Colonic mucosa (tissue), 4 donors: ENCODE measurements around the gene CORO2A. TPM values are rescaled to one million over a fixed set of nuclear protein-coding genes. Genes with fewer than 3 reads are reported as not detected.

Experiments
- DNase-seq: peaks from one replicate; pipeline ENCODE4 v3.0.0-alpha.2; 2020
- H3K27ac ChIP-seq: fragments of 200-600 bp; one replicate; pipeline ENCODE4 v1.8.0; 2021
- H3K27me3 ChIP-seq: fragments of 200-600 bp; one replicate; pipeline ENCODE4 v1.8.0; 2021
- H3K36me3 ChIP-seq: fragments of 200-600 bp; one replicate; pipeline ENCODE4 v1.8.0; 2021
- H3K4me1 ChIP-seq: fragments of 200-600 bp; one replicate; pipeline ENCODE4 v1.8.0; 2021; ENCODE audit warnings: mild to moderate bottlenecking
- H3K4me3 ChIP-seq: fragments of 200-600 bp; one replicate; pipeline ENCODE4 v1.8.0; 2021
- H3K9ac ChIP-seq, 2 donors: one replicate each; pipeline ENCODE4 v1.7.0; 2013; ENCODE audit warnings: control low read depth in 2 of 2, low read depth in 2 of 2, low read length in 2 of 2
- H3K9me3 ChIP-seq: fragments of 200-600 bp; one replicate; pipeline ENCODE4 v1.8.0; 2021
- CTCF ChIP-seq: fragments of 200-600 bp; IDR thresholded peaks from one replicate; pipeline ENCODE4 v1.8.0; 2022; ENCODE audit warnings: antibody characterized with exemption, mild to moderate bottlenecking
- intact Hi-C: fragments of 100-400 bp; cut with DNase I; formaldehyde crosslinking; loops from one replicate; pipeline ENCODE4 v1.14.1; 2022
- total RNA-seq, 2 donors: library from RNA; stranded (reverse); fragmentation: NEBNext Ultra II Directional in 1 of 2; extraction: Animal tissue kit (Norgen Biotek cat#: 25700) in 1 of 2; gene quantifications; one replicate each; pipeline ENCODE4 v1.2.1, GENCODE V29; 2021
- donor health status: healthy.
- donor health status: DM: no; HTN: no; CAD: no.
- donor health status: DM: no; HTN: no; CAD: no.

Gene CORO2A
- total RNA-seq, 2 donors from 2014 or later: 53.8 to 68.1 TPM

GRCh38 chr9:98140503-98140902 is 51.9 kb downstream of the CORO2A start:
- no peaks in the 10 kb centered on the region for H3K36me3 ChIP-seq
- intact Hi-C loops: no loop called here
- peaks cover 12% of the 10 kb centered on the region for H3K4me1 ChIP-seq
- no peak for DNase-seq
- H3K9me3 ChIP-seq: no peaks in the 10 kb centered on the region
- H3K27ac ChIP-seq: no peak overlapping the region
- no peak overlapping the region for H3K4me3 ChIP-seq
- no peak for TF ChIP-seq CTCF
- no peak overlapping the region for H3K9ac ChIP-seq
- no peaks in the 10 kb centered on the region for H3K27me3 ChIP-seq

GRCh38 chr9:98136489-98136888 is 55.9 kb downstream of the CORO2A start:
- H3K27me3 ChIP-seq: no peaks in the 10 kb centered on the region
- no peak for TF ChIP-seq CTCF

GRCh38 chr9:98135938-98136337 is 56.5 kb downstream of the CORO2A start:
- H3K27ac ChIP-seq: no peak overlapping the region
- DNase-seq: no peak

More at GRCh38 chr9:98136489-98136888, 55.9 kb downstream of the CORO2A start:
- no peaks in the 10 kb centered on the region for H3K36me3 ChIP-seq
- no peak for DNase-seq
- no peak overlapping the region for H3K27ac ChIP-seq
- no peaks in the 10 kb centered on the region for H3K9me3 ChIP-seq
- no peak overlapping the region for H3K4me3 ChIP-seq
- intact Hi-C loops: no loop called here
- H3K9ac ChIP-seq: no peak overlapping the region
- no peaks in the 10 kb centered on the region for H3K4me1 ChIP-seq

GRCh38 chr9:98135558-98135934 is 56.9 kb downstream of the CORO2A start:
- no peaks in the 10 kb centered on the region for H3K9me3 ChIP-seq
- no peaks in the 10 kb centered on the region for H3K36me3 ChIP-seq
- no peak overlapping the region for H3K4me3 ChIP-seq
- H3K9ac ChIP-seq: no peak overlapping the region
- H3K4me1 ChIP-seq: no peaks in the 10 kb centered on the region
- TF ChIP-seq CTCF: no peak
- intact Hi-C loops: no loop called here
- no peak for DNase-seq
- no peak overlapping the region for H3K27ac ChIP-seq
- H3K27me3 ChIP-seq: no peaks in the 10 kb centered on the region

More at GRCh38 chr9:98135938-98136337, 56.5 kb downstream of the CORO2A start:
- no peaks in the 10 kb centered on the region for H3K27me3 ChIP-seq
- no peaks in the 10 kb centered on the region for H3K4me1 ChIP-seq
- no peak overlapping the region for H3K9ac ChIP-seq
- H3K4me3 ChIP-seq: no peak overlapping the region
- no peaks in the 10 kb centered on the region for H3K36me3 ChIP-seq
- no peak for TF ChIP-seq CTCF
- H3K9me3 ChIP-seq: no peaks in the 10 kb centered on the region
- intact Hi-C loops: no loop called here

- H3K27me3 ChIP-seq: no peaks in the 10 kb centered on the region
- no peak for DNase-seq
- H3K36me3 ChIP-seq: no peaks in the 10 kb centered on the region
- no peak overlapping the region for H3K4me3 ChIP-seq
- H3K27ac ChIP-seq: no peak overlapping the region
- no peaks in the 10 kb centered on the region for H3K4me1 ChIP-seq
- H3K9ac ChIP-seq: no peak overlapping the region
- TF ChIP-seq CTCF: no peak
- H3K9me3 ChIP-seq: no peaks in the 10 kb centered on the region
- intact Hi-C loops: no loop called here
Measured at GRCh38 chr9:98134702-98135557, 57.5 kb downstream of the CORO2A start.
